Activated CD8-positive, alpha-beta memory T cell treated with anti-CD3 and anti-CD28 coated beads for 1 hour (primary cell): ENCODE measurements around the gene RUVBL1.
A peak's percentile ranks its signal among the peaks of the same experiment; 100 is the strongest.
"Not testable (repeated sequence)": the region's sequence is repeated elsewhere in the genome, so short reads cannot be mapped to it uniquely, and the experiment has no call there.

Source experiments
- DNase-seq, 2 donors: peaks; one replicate each; pipeline ENCODE4 v3.0.0-alpha.2; 2020; ENCODE audit warnings: low read depth in 1 of 2; ENCODE audit errors: extremely low read depth in 1 of 2

RUVBL1 gene

GRCh38 chr3:128123538-128124368 is at the start of gene RUVBL1:
RUVBL1 (minus strand) TSS chr3:128123812; CDS start chr3:128123724, 88 bp downstream.
- peak; percentile 88 to 98 for DNase-seq

GRCh38 chr3:128173200-128173599 is 49.6 kb upstream of the RUVBL1 start:
- no peak for DNase-seq

GRCh38 chr3:128170866-128171516 is 47.4 kb upstream of the RUVBL1 start:
- no peak for DNase-seq

GRCh38 chr3:128168836-128169235 is 45.2 kb upstream of the RUVBL1 start:
- DNase-seq, result no peak

- no peak for DNase-seq
Measured at GRCh38 chr3:128167973-128168674, 44.5 kb upstream of the RUVBL1 start.

- DNase-seq, result no peak
Measured at GRCh38 chr3:128167646-128167972, 44.0 kb upstream of the RUVBL1 start.

- no peak for DNase-seq
Measured at GRCh38 chr3:128166971-128167453, 43.4 kb upstream of the RUVBL1 start.

GRCh38 chr3:128163432-128163831 is 39.8 kb upstream of the RUVBL1 start:
- no peak for DNase-seq

- no peak for DNase-seq
Measured at GRCh38 chr3:128160661-128161060, 37.0 kb upstream of the RUVBL1 start.

- DNase-seq, result no peak
Measured at GRCh38 chr3:128155616-128156360, 32.2 kb upstream of the RUVBL1 start.

- not testable (repeated sequence) for DNase-seq
Measured at GRCh38 chr3:128154354-128154753, 30.7 kb upstream of the RUVBL1 start.

- DNase-seq, result peak; percentile 62 to 75
Measured at GRCh38 chr3:128153156-128154041, 29.8 kb upstream of the RUVBL1 start, which contains the start of gene EEFSEC. EEFSEC (plus strand) TSS chr3:128153481; CDS start chr3:128153508, 27 bp downstream.

GRCh38 chr3:128152419-128153155 is 29.0 kb upstream of the RUVBL1 start:
- peak in 1 of 2 donors; percentile 11 for DNase-seq

- DNase-seq, result no peak
Measured at GRCh38 chr3:128151758-128152274, 28.2 kb upstream of the RUVBL1 start.

GRCh38 chr3:128149650-128150049 is 26.0 kb upstream of the RUVBL1 start:
- DNase-seq, result no peak

GRCh38 chr3:128146201-128146600 is 22.6 kb upstream of the RUVBL1 start:
- DNase-seq, result no peak

- DNase-seq, result no peak
Measured at GRCh38 chr3:128145279-128145678, 21.7 kb upstream of the RUVBL1 start.

GRCh38 chr3:128144512-128145187 is 21.0 kb upstream of the RUVBL1 start:
- DNase-seq, result no peak
